K562 (cell line): ENCODE data around the gene CCDC27. TPM values are rescaled to one million over a fixed set of nuclear protein-coding genes. Genes with fewer than 3 reads are reported as not detected.

Source experiments
- BDP1 ChIP-seq: IDR thresholded peaks from 3 replicates; pipeline ENCODE4 v1.6.1; 2011; ENCODE audit not compliant: insufficient read length, insufficient read depth
- GABPB2 ChIP-seq: fragments of 250-450 bp; sonication (Bioruptor Pico); conservative IDR thresholded peaks from 2 replicates; pipeline ENCODE4 v1.5.1; 2021; ENCODE audit warnings: mild to moderate bottlenecking
- JUND ChIP-seq, 2 experiments: IDR thresholded peaks; 2 replicates in 1 of 2; 3 replicates in 1 of 2; pipeline ENCODE4 v1.6.1; 2011; ENCODE audit warnings: borderline replicate concordance in 2 of 2, low read depth in 2 of 2, low read length in 2 of 2, improper control_type of control experiment in 1 of 2, missing biosample characterization in 1 of 2, missing genetic modification characterization in 1 of 2, missing genetic modification reagents in 1 of 2
- MEF2D ChIP-seq: conservative IDR thresholded peaks from 2 replicates; pipeline ENCODE4 v1.6.1; 2016; ENCODE audit warnings: low read depth, missing genetic modification characterization, missing compliant biosample characterization
- MYBL2 ChIP-seq, 2 experiments: fragments of 450-650 bp in 1 of 2; sonication (generic) in 1 of 2; formaldehyde crosslinking in 1 of 2; IDR thresholded peaks; 2 replicates each; pipeline versions ENCODE4 v1.6.1 to v1.8.1; 2017 to 2022; ENCODE audit warnings: borderline replicate concordance in 1 of 2, inconsistent platforms in 1 of 2, low read depth in 1 of 2, mild to moderate bottlenecking in 1 of 2, missing genetic modification reagents in 1 of 2, moderate library complexity in 1 of 2
- NR4A1 ChIP-seq, 2 experiments: fragments of 250-450 bp in 1 of 2; fragments of 450-650 bp in 1 of 2; sonication (Bioruptor Pico) in 1 of 2; IDR thresholded peaks; 2 replicates each; pipeline versions ENCODE4 v1.4.0 to v1.6.1; 2016 to 2020; ENCODE audit warnings: mild to moderate bottlenecking in 2 of 2, missing compliant biosample characterization in 1 of 2, missing genetic modification characterization in 1 of 2, moderate library complexity in 1 of 2
- POLR2H ChIP-seq: IDR thresholded peaks from 2 replicates; pipeline ENCODE4 v1.6.1; 2016; ENCODE audit warnings: missing genetic modification characterization, low read depth, mild to moderate bottlenecking, control low read depth, missing compliant biosample characterization, moderate library complexity
- RBM34 ChIP-seq: fragments of 200-400 bp; formaldehyde crosslinking; IDR thresholded peaks from 2 replicates; pipeline ENCODE4 v1.6.1; 2018; ENCODE audit warnings: low read length, borderline replicate concordance; ENCODE audit not compliant: insufficient read depth
- RNF2 ChIP-seq: sonication (generic); IDR thresholded peaks from 2 replicates; pipeline ENCODE4 v1.6.1; 2016
- SIRT6 ChIP-seq: IDR thresholded peaks from one replicate; pipeline ENCODE4 v1.6.1; 2012; ENCODE audit warnings: low read depth, mild to moderate bottlenecking, control low read depth, inconsistent platforms, low read length, moderate library complexity
- ZNF133 ChIP-seq: fragments of 250-450 bp; sonication (Bioruptor Pico); IDR thresholded peaks from 2 replicates; pipeline ENCODE4 v1.4.0; 2020; ENCODE audit warnings: mild to moderate bottlenecking
- ZNF354B ChIP-seq: fragments of 250-450 bp; sonication (Bioruptor Pico); IDR thresholded peaks from 2 replicates; pipeline ENCODE4 v1.4.0; 2020
- ZNF583 ChIP-seq: fragments of 250-450 bp; sonication (Bioruptor Pico); IDR thresholded peaks from 2 replicates; pipeline ENCODE4 v1.4.0; 2020
- ZNF586 ChIP-seq: fragments of 450-650 bp; formaldehyde crosslinking; conservative IDR thresholded peaks from 2 replicates; pipeline ENCODE4 v1.4.0; 2020; ENCODE audit warnings: mild to moderate bottlenecking, moderate library complexity
- polyA plus RNA-seq, 8 experiments: library from polyadenylated mRNA; depleted of rRNA in 4 of 8; stranded (reverse) in 5 of 8; unstranded in 3 of 8; fragments of >200 nt; fragmentation: Nextera tagmentation in 2 of 8; fragmentation: Illumina TruSeq in 1 of 8; extraction: Ambion mirVana in 2 of 8; extraction: Trizol in 1 of 8; gene quantifications; 2 replicates each; pipeline versions ENCODE4 v1.2.1 to v1.2.3, GENCODE V29; 2011 to 2014; ENCODE audit warnings: inconsistent platforms in 1 of 8, missing spikeins in 1 of 8
- total RNA-seq, 7 experiments: library from RNA; depleted of rRNA in 6 of 7; stranded (reverse); fragments of >200 nt in 6 of 7; fragmentation: Illumina TruSeq in 2 of 7; extraction: Trizol in 2 of 7; gene quantifications; 2 replicates each; pipeline versions ENCODE4 v1.2.1 to v1.2.3, GENCODE V29; 2011 to 2021; ENCODE audit warnings: low replicate concordance in 1 of 7
- TF ChIP-seq, protein P1 (sequence below), 2 experiments: IDR thresholded peaks in 1 of 2; conservative IDR thresholded peaks in 1 of 2; 2 replicates each; pipeline ENCODE4 v1.6.1; 2016; ENCODE audit warnings: low read depth in 2 of 2, mild to moderate bottlenecking in 1 of 2, missing compliant biosample characterization in 1 of 2, missing genetic modification characterization in 1 of 2, moderate library complexity in 1 of 2
- TF ChIP-seq, protein P2 (sequence below): fragments of 200-800 bp; sonication (Bioruptor generic); IDR thresholded peaks from 2 replicates; pipeline ENCODE4 v1.6.1; 2017; ENCODE audit warnings: missing genetic modification characterization, missing compliant biosample characterization
- TF ChIP-seq, protein P3 (sequence below): fragments of 450-650 bp; formaldehyde crosslinking; IDR thresholded peaks from 2 replicates; pipeline ENCODE4 v1.4.0; 2020; ENCODE audit warnings: mild to moderate bottlenecking, moderate library complexity
- TF ChIP-seq, protein P4 (sequence below), 2 experiments: fragments of 450-650 bp in 1 of 2; sonication (generic) in 1 of 2; formaldehyde crosslinking in 1 of 2; IDR thresholded peaks in 1 of 2; conservative IDR thresholded peaks in 1 of 2; 2 replicates each; pipeline versions ENCODE4 v1.6.1 to v1.8.1; 2016 to 2023; ENCODE audit warnings: mild to moderate bottlenecking in 2 of 2, moderate library complexity in 2 of 2, inconsistent platforms in 1 of 2, missing genetic modification reagents in 1 of 2

The CCDC27 gene
- total and polyA plus RNA-seq, 9 of the 15 experiments (the other 6 are each of a cell fraction or from before 2014, with no cell fraction given): 0.01 to 0.04 TPM; not detected in 7

DNA sequence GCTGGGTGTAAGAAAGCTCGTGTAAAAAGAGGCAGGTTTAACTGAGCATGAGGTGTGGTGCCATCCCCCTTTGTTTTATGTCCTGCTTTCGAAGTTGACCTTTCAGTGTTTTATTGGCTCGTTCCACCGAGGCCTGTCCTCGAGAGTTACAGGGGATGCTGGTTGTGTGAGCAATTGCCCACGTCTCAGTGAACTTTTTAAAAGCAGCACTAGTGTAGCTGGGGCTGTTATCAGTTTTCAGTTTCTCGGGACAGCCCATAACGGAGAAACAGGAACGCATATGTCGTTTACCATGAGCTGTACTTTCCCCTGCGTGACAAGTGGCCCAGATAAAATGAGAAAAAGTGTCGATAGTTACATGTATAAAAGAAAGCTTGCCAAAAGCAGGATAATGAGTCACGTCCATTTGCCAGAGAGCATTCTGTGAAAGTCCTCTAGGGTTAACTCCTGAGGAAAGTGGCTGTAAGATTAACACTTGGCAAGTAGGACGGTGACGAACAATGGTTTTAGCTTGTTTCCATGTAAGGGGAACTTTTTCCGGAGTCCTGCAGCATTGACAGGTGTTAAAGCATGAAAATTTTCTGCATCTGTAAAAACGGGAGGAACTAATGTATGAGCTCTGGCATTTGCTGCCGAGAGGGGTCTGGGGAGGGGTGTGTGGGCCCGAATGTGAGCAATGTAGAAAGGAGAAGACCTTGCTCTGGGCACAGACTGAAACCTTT lies 51.8 kb downstream of the CCDC27 start (continued):
- TF ChIP-seq, protein P1, sequence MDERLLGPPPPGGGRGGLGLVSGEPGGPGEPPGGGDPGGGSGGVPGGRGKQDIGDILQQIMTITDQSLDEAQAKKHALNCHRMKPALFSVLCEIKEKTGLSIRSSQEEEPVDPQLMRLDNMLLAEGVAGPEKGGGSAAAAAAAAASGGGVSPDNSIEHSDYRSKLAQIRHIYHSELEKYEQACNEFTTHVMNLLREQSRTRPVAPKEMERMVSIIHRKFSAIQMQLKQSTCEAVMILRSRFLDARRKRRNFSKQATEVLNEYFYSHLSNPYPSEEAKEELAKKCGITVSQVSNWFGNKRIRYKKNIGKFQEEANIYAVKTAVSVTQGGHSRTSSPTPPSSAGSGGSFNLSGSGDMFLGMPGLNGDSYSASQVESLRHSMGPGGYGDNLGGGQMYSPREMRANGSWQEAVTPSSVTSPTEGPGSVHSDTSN (CRISPR knock-in tag; IDR thresholded peaks at IDR 0.05; ENCODE audit: low read depth): no peak
- TF ChIP-seq, protein P1 (tag; conservative IDR thresholded peaks at IDR 0.05; ENCODE audit: low read depth): peak; percentile 8; the same call in 1 of the 2 replicates
- no peak; the same call in 1 of the 2 replicates for TF ChIP-seq JUND (IDR thresholded peaks at IDR 0.05; ENCODE audit: borderline replicate concordance, low read depth, low read length)
- TF ChIP-seq JUND (tag; IDR thresholded peaks at IDR 0.05; ENCODE audit: borderline replicate concordance, low read depth, low read length): peak; percentile 38; the same call in 1 of the 3 replicates
- TF ChIP-seq MYBL2 (IDR thresholded peaks at IDR 0.05; ENCODE audit: low read depth): no peak; the same call in 1 of the 2 replicates
- TF ChIP-seq MYBL2 (CRISPR knock-in tag; IDR thresholded peaks at IDR 0.05; ENCODE audit: borderline replicate concordance): no peak
- no peak for TF ChIP-seq ZNF583 (CRISPR knock-in tag)
- TF ChIP-seq NR4A1 (CRISPR knock-in tag; IDR thresholded peaks at IDR 0.05): no peak
- TF ChIP-seq NR4A1 (tag; IDR thresholded peaks at IDR 0.05): peak; percentile 66; the same call in 1 of the 2 replicates
- TF ChIP-seq GABPB2 (CRISPR knock-in tag): no peak
- no peak for TF ChIP-seq ZNF354B
- no peak for TF ChIP-seq BDP1
- TF ChIP-seq ZNF586: no peak
- TF ChIP-seq MEF2D: no peak
- TF ChIP-seq ZNF133: no peak
- TF ChIP-seq, protein P2, sequence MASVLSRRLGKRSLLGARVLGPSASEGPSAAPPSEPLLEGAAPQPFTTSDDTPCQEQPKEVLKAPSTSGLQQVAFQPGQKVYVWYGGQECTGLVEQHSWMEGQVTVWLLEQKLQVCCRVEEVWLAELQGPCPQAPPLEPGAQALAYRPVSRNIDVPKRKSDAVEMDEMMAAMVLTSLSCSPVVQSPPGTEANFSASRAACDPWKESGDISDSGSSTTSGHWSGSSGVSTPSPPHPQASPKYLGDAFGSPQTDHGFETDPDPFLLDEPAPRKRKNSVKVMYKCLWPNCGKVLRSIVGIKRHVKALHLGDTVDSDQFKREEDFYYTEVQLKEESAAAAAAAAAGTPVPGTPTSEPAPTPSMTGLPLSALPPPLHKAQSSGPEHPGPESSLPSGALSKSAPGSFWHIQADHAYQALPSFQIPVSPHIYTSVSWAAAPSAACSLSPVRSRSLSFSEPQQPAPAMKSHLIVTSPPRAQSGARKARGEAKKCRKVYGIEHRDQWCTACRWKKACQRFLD: no peak
- TF ChIP-seq, protein P3, sequence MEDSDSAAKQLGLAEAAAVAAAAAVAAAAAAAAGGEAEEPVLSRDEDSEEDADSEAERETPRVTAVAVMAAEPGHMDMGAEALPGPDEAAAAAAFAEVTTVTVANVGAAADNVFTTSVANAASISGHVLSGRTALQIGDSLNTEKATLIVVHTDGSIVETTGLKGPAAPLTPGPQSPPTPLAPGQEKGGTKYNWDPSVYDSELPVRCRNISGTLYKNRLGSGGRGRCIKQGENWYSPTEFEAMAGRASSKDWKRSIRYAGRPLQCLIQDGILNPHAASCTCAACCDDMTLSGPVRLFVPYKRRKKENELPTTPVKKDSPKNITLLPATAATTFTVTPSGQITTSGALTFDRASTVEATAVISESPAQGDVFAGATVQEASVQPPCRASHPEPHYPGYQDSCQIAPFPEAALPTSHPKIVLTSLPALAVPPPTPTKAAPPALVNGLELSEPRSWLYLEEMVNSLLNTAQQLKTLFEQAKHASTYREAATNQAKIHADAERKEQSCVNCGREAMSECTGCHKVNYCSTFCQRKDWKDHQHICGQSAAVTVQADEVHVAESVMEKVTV (CRISPR knock-in tag): no peak
- TF ChIP-seq RNF2: no peak; the same call in 1 of the 2 replicates
- TF ChIP-seq, protein P4, sequence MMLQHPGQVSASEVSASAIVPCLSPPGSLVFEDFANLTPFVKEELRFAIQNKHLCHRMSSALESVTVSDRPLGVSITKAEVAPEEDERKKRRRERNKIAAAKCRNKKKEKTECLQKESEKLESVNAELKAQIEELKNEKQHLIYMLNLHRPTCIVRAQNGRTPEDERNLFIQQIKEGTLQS (IDR thresholded peaks at IDR 0.05): peak; percentile 37; the same call in 1 of the 2 replicates
- TF ChIP-seq, protein P4 (CRISPR knock-in tag; conservative IDR thresholded peaks at IDR 0.05): no peak
- TF ChIP-seq SIRT6: no peak
- no peak for TF ChIP-seq POLR2H (tag)
- TF ChIP-seq RBM34: no peak
